H1 (cell line): ENCODE data around the gene MPND. TPM values are rescaled to one million over a fixed set of nuclear protein-coding genes. Genes with fewer than 3 reads are reported as not detected.

Source experiments
- CTCF ChIA-PET: fragments of 300-600 bp; sonication (Branson Sonifier 250); formaldehyde crosslinking; loops from one replicate; lab custom pipeline; 2021; ENCODE audit not compliant: partially characterized antibody; lab: Charles Lee
- POLR2A ChIA-PET: fragments of 300-600 bp; sonication (Branson Sonifier 250); formaldehyde crosslinking; loops from one replicate; lab custom pipeline; 2021; ENCODE audit warnings: inconsistent platforms; ENCODE audit not compliant: partially characterized antibody; lab: Charles Lee
- DNase-seq, 2 experiments: peaks; one replicate each; pipeline versions ENCODE4 v3.0.0 to v3.0.0-alpha.2; 2010 to 2022; ENCODE audit warnings: low spot score in 2 of 2, low read depth in 1 of 2, mixed read lengths in 1 of 2
- FAIRE-seq: peaks from 2 replicates; lab custom pipeline; 2011; peaks lifted over from hg19 to GRCh38; lab: Jason Lieb, UNC
- H2AFZ ChIP-seq: 2 replicates; pipeline ENCODE4 v1.8.1; 2012; ENCODE audit warnings: low read length, inconsistent platforms
- H2AK5ac ChIP-seq: 2 replicates; pipeline ENCODE4 v1.6.1; 2013; ENCODE audit warnings: low read depth, low read length
- H2BK120ac ChIP-seq: replicated peaks from 2 replicates; pipeline ENCODE3; 2013; ENCODE audit warnings: low read depth, low read length, inconsistent platforms
- H2BK12ac ChIP-seq: 2 replicates; pipeline ENCODE4 v1.6.1; 2013; ENCODE audit warnings: low read depth, low read length
- H2BK15ac ChIP-seq: 2 replicates; pipeline ENCODE4 v1.6.1; 2013; ENCODE audit warnings: low read length
- H2BK20ac ChIP-seq: 2 replicates; pipeline ENCODE4 v1.6.1; 2013; ENCODE audit warnings: low read length
- H2BK5ac ChIP-seq: 2 replicates; pipeline ENCODE4 v1.6.1; 2013; ENCODE audit warnings: low read depth, low read length
- H3K14ac ChIP-seq: 2 replicates; pipeline ENCODE4 v1.6.1; 2013; ENCODE audit warnings: inconsistent platforms; ENCODE audit not compliant: insufficient read length
- H3K18ac ChIP-seq: 2 replicates; pipeline ENCODE4 v1.6.1; 2013; ENCODE audit warnings: low read length; ENCODE audit errors: extremely low read depth
- H3K23ac ChIP-seq: 2 replicates; pipeline ENCODE4 v1.6.1; 2013; ENCODE audit warnings: inconsistent platforms; ENCODE audit not compliant: insufficient read length
- H3K23me2 ChIP-seq: 2 replicates; pipeline ENCODE4 v1.6.1; 2013; ENCODE audit warnings: low read depth, low read length
- H3K27ac ChIP-seq: 2 replicates; pipeline ENCODE4 v1.6.1; 2011; ENCODE audit warnings: low read depth, low read length, inconsistent platforms
- H3K27me3 ChIP-seq, 4 experiments: replicated peaks in 1 of 4; 1 replicate in 1 of 4; 2 replicates in 3 of 4; pipeline versions ENCODE4 v1.6.1 to v1.8.1; 2011 to 2013; ENCODE audit warnings: low read length in 3 of 4, mild to moderate bottlenecking in 3 of 4, inconsistent platforms in 2 of 4, mixed read lengths in 2 of 4, moderate library complexity in 1 of 4; ENCODE audit not compliant: control insufficient read depth in 3 of 4, insufficient read depth in 3 of 4; ENCODE audit errors: extremely low read depth in 1 of 4
- H3K36me3 ChIP-seq, 4 experiments: 2 replicates each; pipeline versions ENCODE4 v1.6.1 to v1.8.1; 2011 to 2013; ENCODE audit warnings: mild to moderate bottlenecking in 4 of 4, low read length in 3 of 4, moderate library complexity in 2 of 4, control low read depth in 1 of 4, inconsistent platforms in 1 of 4; ENCODE audit not compliant: insufficient read depth in 4 of 4, control insufficient read depth in 2 of 4
- H3K4ac ChIP-seq: replicated peaks from 2 replicates; pipeline ENCODE3; 2013; ENCODE audit warnings: low read length, low read depth, mixed read lengths, inconsistent platforms; ENCODE audit not compliant: insufficient read length
- H3K4me1 ChIP-seq, 4 experiments: replicated peaks in 1 of 4; 1 replicate in 1 of 4; 2 replicates in 3 of 4; pipeline versions ENCODE4 v1.6.1 to v1.8.1; 2011 to 2013; ENCODE audit warnings: low read length in 3 of 4, inconsistent platforms in 2 of 4, mixed read lengths in 1 of 4; ENCODE audit not compliant: insufficient read depth in 4 of 4, control insufficient read depth in 3 of 4
- H3K4me2 ChIP-seq, 2 experiments: 2 replicates each; pipeline versions ENCODE4 v1.6.1 to v1.8.1; 2011 to 2013; ENCODE audit warnings: low read depth in 2 of 2, low read length in 2 of 2, control low read depth in 1 of 2, inconsistent platforms in 1 of 2, mild to moderate bottlenecking in 1 of 2; ENCODE audit not compliant: insufficient read depth in 1 of 2
- H3K4me3 ChIP-seq, 4 experiments: fragments of 200-600, 300-600 bp in 1 of 4; sonication (generic), shearing (Covaris generic), sonication (Bioruptor Twin) in 1 of 4; 2 replicates each; pipeline versions ENCODE4 v1.5.1 to v1.8.1; 2011 to 2016; ENCODE audit warnings: low read length in 4 of 4, low read depth in 3 of 4, control low read depth in 2 of 4, inconsistent platforms in 2 of 4, mild to moderate bottlenecking in 2 of 4, mixed read lengths in 1 of 4, moderate library complexity in 1 of 4; ENCODE audit not compliant: insufficient read depth in 2 of 4; ENCODE audit errors: extremely low read depth in 1 of 4
- H3K56ac ChIP-seq: replicated peaks from 2 replicates; pipeline ENCODE3; 2013; ENCODE audit warnings: low read depth, mild to moderate bottlenecking, mixed read lengths, low read length, inconsistent platforms; ENCODE audit not compliant: insufficient read length
- H3K79me1 ChIP-seq: 2 replicates; pipeline ENCODE4 v1.6.1; 2013; ENCODE audit warnings: low read depth, low read length, control low read depth
- H3K79me2 ChIP-seq, 2 experiments: 2 replicates each; pipeline versions ENCODE4 v1.6.1 to v1.8.1; 2012 to 2013; ENCODE audit warnings: low read length in 2 of 2, mild to moderate bottlenecking in 2 of 2, inconsistent platforms in 1 of 2; ENCODE audit not compliant: insufficient read depth in 2 of 2, control insufficient read depth in 1 of 2
- H3K9ac ChIP-seq, 4 experiments: replicated peaks in 1 of 4; 1 replicate in 1 of 4; 2 replicates in 3 of 4; pipeline versions ENCODE4 v1.6.1 to v1.8.1; 2011 to 2013; ENCODE audit warnings: low read depth in 3 of 4, low read length in 3 of 4, control low read depth in 2 of 4, mild to moderate bottlenecking in 2 of 4, moderate library complexity in 2 of 4, inconsistent platforms in 1 of 4; ENCODE audit errors: extremely low read depth in 1 of 4
- H3K9me3 ChIP-seq, 2 experiments: 2 replicates each; pipeline versions ENCODE4 v1.6.1 to v1.8.1; 2012 to 2013; ENCODE audit warnings: mild to moderate bottlenecking in 2 of 2, moderate library complexity in 2 of 2, control low read depth in 1 of 2, inconsistent platforms in 1 of 2, low read depth in 1 of 2, low read length in 1 of 2, mixed read lengths in 1 of 2; ENCODE audit not compliant: insufficient read depth in 2 of 2
- H4K20me1 ChIP-seq, 2 experiments: replicated peaks in 1 of 2; 2 replicates each; pipeline versions ENCODE3 to v1.8.1; 2011 to 2013; ENCODE audit warnings: inconsistent platforms in 2 of 2, low read length in 2 of 2, mild to moderate bottlenecking in 1 of 2; ENCODE audit not compliant: insufficient read depth in 2 of 2, control insufficient read depth in 1 of 2
- H4K5ac ChIP-seq: 2 replicates; pipeline ENCODE4 v1.6.1; 2013; ENCODE audit warnings: low read length, low read depth, mixed read lengths, inconsistent platforms; ENCODE audit not compliant: insufficient read length
- H4K8ac ChIP-seq: 2 replicates; pipeline ENCODE4 v1.8.0; 2013; ENCODE audit warnings: mild to moderate bottlenecking, moderate library complexity, low read length, inconsistent platforms; ENCODE audit not compliant: insufficient read depth; ENCODE audit errors: extremely low read depth
- H4K91ac ChIP-seq: replicated peaks from 2 replicates; pipeline ENCODE3; 2013; ENCODE audit warnings: low read length, mixed read lengths, inconsistent platforms; ENCODE audit not compliant: insufficient read length
- ASH2L ChIP-seq: fragments of 200-600, 300-600 bp; sonication (generic); IDR thresholded peaks from one replicate; pipeline ENCODE4 v1.7.1; 2017; ENCODE audit warnings: low read length
- CBX8 ChIP-seq: fragments of 300-800, 300-1000 bp; sonication (generic); IDR thresholded peaks from 2 replicates; pipeline ENCODE4 v1.7.1; 2016; ENCODE audit warnings: low read depth, low read length, borderline replicate concordance
- CEBPB ChIP-seq: IDR thresholded peaks from 2 replicates; pipeline ENCODE4 v1.6.1; 2012; ENCODE audit warnings: low read depth, low read length
- CHD1 ChIP-seq: IDR thresholded peaks from 2 replicates; pipeline ENCODE4 v1.6.1; 2012; ENCODE audit warnings: low read depth, low read length, improper control_type of control experiment
- CTBP2 ChIP-seq: IDR thresholded peaks from 2 replicates; pipeline ENCODE4 v1.7.0; 2011; ENCODE audit warnings: borderline replicate concordance, mild to moderate bottlenecking, moderate library complexity, mixed read lengths, low read length; ENCODE audit not compliant: insufficient read depth, insufficient read length
- EP300 ChIP-seq, 2 experiments: IDR thresholded peaks; 1 replicate in 1 of 2; 2 replicates in 1 of 2; pipeline ENCODE4 v1.6.1; 2011 to 2012; ENCODE audit warnings: low read depth in 2 of 2, low read length in 2 of 2, mild to moderate bottlenecking in 2 of 2, borderline replicate concordance in 1 of 2, inconsistent platforms in 1 of 2, moderate library complexity in 1 of 2
- JUND ChIP-seq: IDR thresholded peaks from 2 replicates; pipeline ENCODE4 v1.6.1; 2011; ENCODE audit warnings: mild to moderate bottlenecking, improper control_type of control experiment, low read length
- SIN3A ChIP-seq, 2 experiments: IDR thresholded peaks in 1 of 2; conservative IDR thresholded peaks in 1 of 2; 2 replicates each; pipeline ENCODE4 v1.6.1; 2011 to 2012; ENCODE audit warnings: low read length in 2 of 2, improper control_type of control experiment in 1 of 2, low read depth in 1 of 2, mild to moderate bottlenecking in 1 of 2
- WGBS, 2 experiments: shearing (Covaris generic) in 1 of 2; methylation state at CpG; one replicate each; pipeline versions ENCODE4 v1.1.6 to v1.1.7; 2013 to 2015; ENCODE audit warnings: low lambda C conversion rate in 2 of 2, mixed read lengths in 2 of 2, inconsistent platforms in 1 of 2, low coverage in 1 of 2, missing lambda C conversion rate in 1 of 2; ENCODE audit not compliant: insufficient replicate concordance in 2 of 2, insufficient coverage in 1 of 2, insufficient read length in 1 of 2; ENCODE audit errors: extremely low coverage in 1 of 2, missing lambda C conversion rate in 1 of 2; 5-methylcytosine and 5-hydroxymethylcytosine counted together
- polyA plus RNA-seq, 7 experiments: library from polyadenylated mRNA; depleted of rRNA in 3 of 7; stranded (reverse) in 5 of 7; unstranded in 2 of 7; fragments of >200 nt in 5 of 7; fragments of 200-250 nt in 2 of 7; gene quantifications; 1 replicate in 5 of 7; 2 replicates in 1 of 7; 4 replicates in 1 of 7; pipeline versions ENCODE4 v1.2.1 to v1.2.3, GENCODE V29; 2011 to 2013; ENCODE audit warnings: missing spikeins in 2 of 7, mixed read lengths in 2 of 7
- total RNA-seq: library from RNA; stranded (reverse); fragmentation: NEBNext Ultra II Directional; extraction: Animal tissue kit (Norgen Biotek cat#: 25700); gene quantifications from 2 replicates; pipeline ENCODE4 v1.2.1, GENCODE V29; 2021
- TF ChIP-seq, protein P1 (sequence below): IDR thresholded peaks from 2 replicates; pipeline ENCODE4 v1.6.1; 2011; ENCODE audit warnings: low read depth, mild to moderate bottlenecking, low read length; ENCODE audit not compliant: insufficient read depth

Gene MPND
- total and polyA plus RNA-seq, 2 of the 8 experiments (the other 6 are each of a cell fraction or from before 2014, with no cell fraction given), result 22.9 to 27.7 TPM

DNA sequence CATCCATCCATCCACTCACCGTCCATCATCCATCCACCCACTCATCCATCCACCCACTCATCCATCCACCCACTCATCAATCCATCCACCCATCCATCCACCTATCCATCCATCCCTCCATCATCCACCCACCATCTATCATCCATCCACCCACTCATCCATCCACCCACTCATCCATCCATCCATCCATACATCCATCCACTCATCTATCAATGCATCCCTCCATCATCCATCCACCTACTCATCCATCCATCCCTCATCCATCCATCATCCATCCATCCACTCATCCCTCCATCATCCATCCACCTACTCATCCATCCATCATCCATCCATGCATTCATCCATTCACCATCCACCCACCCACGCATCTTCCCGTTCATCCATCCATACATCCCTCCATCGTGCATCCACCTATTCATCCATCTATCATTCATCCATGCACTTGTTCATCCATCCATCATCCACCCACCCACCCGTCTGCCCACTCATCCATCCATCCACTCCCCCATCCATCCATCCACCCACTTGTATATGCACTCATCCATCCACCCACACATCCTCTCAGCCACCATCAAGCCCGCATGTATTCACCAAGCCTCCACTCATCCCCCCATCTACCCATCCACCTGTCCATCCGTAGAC, 8.3 kb upstream of the MPND start:
- peaks cover 0 to 10% of the 10 kb centered on the region in 2 experiments for H4K20me1 ChIP-seq
- H3K4ac ChIP-seq, result no peak overlapping the region
- no peak overlapping the region for H2AK5ac ChIP-seq
- no peak overlapping the region for H3K18ac ChIP-seq
- no peak for TF ChIP-seq EP300 (IDR thresholded peaks at IDR 0.05; ENCODE audit: borderline replicate concordance in 1 of 2, low read depth in 2 of 2, low read length in 2 of 2)
- TF ChIP-seq CBX8, result no peak
- no peak for TF ChIP-seq JUND
- no peak for TF ChIP-seq CHD1
- no peak for TF ChIP-seq ASH2L
- no peak for TF ChIP-seq CEBPB
- no peak for TF ChIP-seq CTBP2
- TF ChIP-seq, protein P1, sequence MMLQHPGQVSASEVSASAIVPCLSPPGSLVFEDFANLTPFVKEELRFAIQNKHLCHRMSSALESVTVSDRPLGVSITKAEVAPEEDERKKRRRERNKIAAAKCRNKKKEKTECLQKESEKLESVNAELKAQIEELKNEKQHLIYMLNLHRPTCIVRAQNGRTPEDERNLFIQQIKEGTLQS, result no peak
- no peak for TF ChIP-seq SIN3A (conservative IDR thresholded peaks at IDR 0.05 in 1 of 2, IDR thresholded peaks at IDR 0.05 in 1 of 2; ENCODE audit: low read depth in 1 of 2, low read length in 2 of 2)
- no peak overlapping the region for H3K27ac ChIP-seq
- no peak overlapping the region for H2BK5ac ChIP-seq
- H3K14ac ChIP-seq, result no peak overlapping the region
- H3K23me2 ChIP-seq, result peaks cover 22% of the 10 kb centered on the region
- no peak overlapping the region for H2BK12ac ChIP-seq
- no peak overlapping the region for H2BK120ac ChIP-seq
- no peak overlapping the region for H3K4me3 ChIP-seq
- H2BK20ac ChIP-seq, result no peak overlapping the region
- FAIRE-seq (no peak), DNase-seq (no peak)
- no peak overlapping the region for H4K8ac ChIP-seq
- H3K79me1 ChIP-seq, result no peaks in the 10 kb centered on the region
- no peak overlapping the region for H3K4me2 ChIP-seq
- 85 to 100% methylated on average over 4 to 7 of the region's 7 CpGs for WGBS, 2 experiments
- H2BK15ac ChIP-seq, result no peak overlapping the region
- no peak overlapping the region for H4K5ac ChIP-seq
- no peaks in the 10 kb centered on the region for H3K79me2 ChIP-seq
- POLR2A ChIA-PET, result no interaction called here
- no peak overlapping the region for H3K9ac ChIP-seq
- H4K91ac ChIP-seq, result no peak overlapping the region
- no peak overlapping the region for H2AFZ ChIP-seq
- CTCF ChIA-PET, result no interaction called here
- no peak overlapping the region for H3K23ac ChIP-seq
- H3K36me3 ChIP-seq, result peaks cover 0 to 3% (median 0%) of the 10 kb centered on the region in 4 experiments; a peak in 2 of 8 replicates
- no peaks in the 10 kb centered on the region for H3K9me3 ChIP-seq
- H3K4me1 ChIP-seq, result peaks cover 0 to 7% (median 3%) of the 10 kb centered on the region in 4 experiments; a peak in 4 of 7 replicates
- no peaks in the 10 kb centered on the region for H3K27me3 ChIP-seq
- peak overlapping the region; percentile 30 for H3K56ac ChIP-seq
